ENCODE measurements around the gene DENND2A. TPM values are rescaled to one million over a fixed set of nuclear protein-coding genes. Genes with fewer than 3 reads are reported as not detected.

The DENND2A gene
- total RNA-seq, 1 experiment from 2014 or later, result 10.0 TPM

DNA sequence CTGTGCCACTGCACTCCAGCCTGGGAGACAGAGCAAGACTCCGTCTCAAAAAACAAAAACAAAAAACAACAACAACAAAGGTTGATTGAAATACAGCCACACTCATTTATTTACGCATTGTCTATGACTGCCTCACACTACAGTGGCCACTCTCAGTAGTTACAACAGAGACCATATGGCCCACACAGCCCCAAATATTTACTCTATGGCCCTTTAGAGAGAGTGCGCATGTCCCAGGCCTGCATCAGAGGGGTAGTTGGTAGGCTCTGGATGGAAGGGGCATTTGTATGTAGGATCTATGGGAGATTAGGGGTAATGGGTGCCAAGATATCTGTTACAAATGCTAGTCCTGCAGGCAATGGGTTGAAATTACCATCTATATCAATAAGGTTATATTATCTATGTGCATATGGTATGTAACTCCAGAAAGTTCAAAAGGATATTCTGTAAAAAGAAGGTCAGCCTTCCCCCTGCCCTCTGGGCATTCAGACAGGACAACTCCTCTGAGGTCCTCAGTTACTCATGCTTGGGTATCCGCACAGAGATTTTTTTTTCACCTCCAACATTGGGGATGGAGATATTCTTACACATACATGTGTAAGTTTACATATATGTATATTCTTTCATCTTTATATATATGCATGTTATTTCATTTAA lies 56.3 kb downstream of the DENND2A start:
- TF ChIP-seq JUN (CRISPR knock-in tag; IDR thresholded peaks at IDR 0.05), result no peak
- TF ChIP-seq, protein P1, sequence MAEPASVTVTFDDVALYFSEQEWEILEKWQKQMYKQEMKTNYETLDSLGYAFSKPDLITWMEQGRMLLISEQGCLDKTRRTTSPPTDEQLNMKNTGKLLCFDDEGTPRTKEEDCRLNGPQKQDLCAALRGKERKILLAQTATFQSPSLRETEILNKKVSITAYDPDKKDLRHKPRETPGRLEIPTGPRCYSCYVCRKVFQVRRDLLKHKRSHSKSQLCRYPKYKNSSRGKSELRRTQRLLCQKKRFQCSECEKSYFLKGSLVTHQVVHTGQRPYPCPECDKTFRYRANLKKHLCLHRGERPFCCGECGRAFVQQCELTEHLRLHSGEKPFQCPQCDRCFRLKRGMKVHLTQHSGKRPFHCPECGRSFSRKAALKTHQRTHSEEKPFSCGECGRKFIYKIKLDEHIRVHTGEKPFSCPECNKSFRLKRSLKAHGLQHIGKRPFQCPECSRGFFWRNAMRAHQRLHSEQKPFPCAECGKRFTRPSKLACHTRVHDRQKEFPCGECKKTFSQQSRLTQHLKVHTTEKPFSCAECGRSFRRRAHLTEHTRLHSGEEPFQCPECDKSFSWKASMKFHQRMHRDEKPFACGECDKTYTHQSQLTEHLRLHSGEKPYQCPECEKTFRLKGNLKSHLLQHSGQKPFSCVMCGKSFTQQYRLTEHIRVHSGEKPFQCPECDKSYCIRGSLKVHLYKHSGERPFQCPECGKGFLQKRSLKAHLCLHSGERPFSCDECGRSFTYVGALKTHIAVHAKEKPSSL (CRISPR knock-in tag; conservative IDR thresholded peaks at IDR 0.05), result no peak
- CTCF ChIA-PET, result no interaction called here
- POLR2A ChIA-PET, result no interaction called here
- H3K4me1 Mint-ChIP-seq, result no peaks in the 10 kb centered on the region
- no peak overlapping the region for H3K27ac Mint-ChIP-seq
- ATAC-seq, result no peak
- H3K4me3 Mint-ChIP-seq, result no peak overlapping the region
- no peaks in the 10 kb centered on the region for H3K27me3 Mint-ChIP-seq (ENCODE audit: low read depth)
- no peaks in the 10 kb centered on the region for H3K36me3 Mint-ChIP-seq
- no peak for DNase-seq (ENCODE audit: low spot score)
- H3K9me3 Mint-ChIP-seq, result no peaks in the 10 kb centered on the region

DNA sequence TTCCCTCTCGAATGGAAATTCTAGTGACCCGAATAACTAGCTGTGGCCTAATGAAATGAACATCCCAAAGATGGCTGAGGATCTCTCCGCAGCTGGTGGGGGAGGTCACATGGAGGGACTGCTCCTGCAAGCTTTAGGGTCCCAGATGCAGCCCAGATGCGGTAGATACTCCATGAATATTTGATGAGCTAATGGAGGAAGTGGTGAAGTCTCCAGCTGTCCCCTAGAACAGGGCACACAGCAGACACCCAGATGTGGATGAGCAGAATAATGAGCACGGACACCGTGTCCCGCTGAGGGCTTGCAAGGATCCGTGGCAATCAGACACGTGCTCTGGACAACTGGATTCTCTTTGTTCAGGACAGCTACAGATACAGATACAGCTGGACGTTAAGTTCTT lies 59.2 kb downstream of the DENND2A start:
- Mint-ChIP-seq H3K4me1 (no peaks in the 10 kb centered on the region), H3K4me3 (no peak overlapping the region), H3K27me3 (ENCODE audit: low read depth) (no peaks in the 10 kb centered on the region), H3K36me3 (no peaks in the 10 kb centered on the region), H3K9me3 (no peaks in the 10 kb centered on the region), H3K27ac (peak overlapping the region; percentile 69; the same call in 1 of the 2 replicates)
- DNase-seq (ENCODE audit: low spot score) (no peak), ATAC-seq (no peak)
- TF ChIP-seq ESRRA (CRISPR knock-in tag; IDR thresholded peaks at IDR 0.05; ENCODE audit: borderline replicate concordance) (no peak), ELF4 (CRISPR knock-in tag; IDR thresholded peaks at IDR 0.05; ENCODE audit: low read depth) (no peak), RELA (CRISPR knock-in tag; IDR thresholded peaks at IDR 0.05; ENCODE audit: borderline replicate concordance) (no peak), IRF2 (CRISPR knock-in tag; IDR thresholded peaks at IDR 0.05; ENCODE audit: borderline replicate concordance, low read depth) (no peak)
- CTCF ChIA-PET, result interaction anchor here (0.8 to 1.2 kb wide), 3 partner anchors 64 to 72 kb away, joined by 3 to 7 read pairs (median 3); no protein-coding TSS in a partner anchor
- POLR2A ChIA-PET, result interaction anchor here (0.6 kb wide), 1 partner anchor 11 kb away, joined by 3 read pairs; no protein-coding TSS in a partner anchor

DNA sequence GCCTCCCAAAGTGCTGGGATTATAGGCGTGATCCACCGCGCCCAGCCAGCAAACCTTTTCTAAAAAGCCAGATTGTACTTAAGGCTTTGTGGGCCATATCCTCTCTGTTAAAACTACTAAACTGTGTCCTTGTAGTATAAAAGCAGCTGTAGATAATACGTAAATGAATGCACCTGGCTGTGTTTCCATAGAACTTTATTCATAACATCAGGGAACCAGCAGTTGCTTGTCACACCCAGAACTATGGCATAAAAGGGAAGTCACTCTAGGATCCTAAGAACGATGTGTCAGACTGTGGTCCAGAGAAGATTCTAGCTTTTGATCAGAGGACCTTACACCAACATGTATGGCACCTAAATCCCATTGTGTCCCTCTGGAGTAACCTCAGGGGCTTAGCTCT lies 63.0 kb downstream of the DENND2A start:
- ChIA-PET CTCF (no interaction called here), POLR2A (no interaction called here)
- H3K27ac Mint-ChIP-seq, result no peak overlapping the region
- no peak overlapping the region for H3K4me3 Mint-ChIP-seq
- TF ChIP-seq EMX1 (CRISPR knock-in tag; IDR thresholded peaks at IDR 0.05), result no peak
- TF ChIP-seq, protein P2, sequence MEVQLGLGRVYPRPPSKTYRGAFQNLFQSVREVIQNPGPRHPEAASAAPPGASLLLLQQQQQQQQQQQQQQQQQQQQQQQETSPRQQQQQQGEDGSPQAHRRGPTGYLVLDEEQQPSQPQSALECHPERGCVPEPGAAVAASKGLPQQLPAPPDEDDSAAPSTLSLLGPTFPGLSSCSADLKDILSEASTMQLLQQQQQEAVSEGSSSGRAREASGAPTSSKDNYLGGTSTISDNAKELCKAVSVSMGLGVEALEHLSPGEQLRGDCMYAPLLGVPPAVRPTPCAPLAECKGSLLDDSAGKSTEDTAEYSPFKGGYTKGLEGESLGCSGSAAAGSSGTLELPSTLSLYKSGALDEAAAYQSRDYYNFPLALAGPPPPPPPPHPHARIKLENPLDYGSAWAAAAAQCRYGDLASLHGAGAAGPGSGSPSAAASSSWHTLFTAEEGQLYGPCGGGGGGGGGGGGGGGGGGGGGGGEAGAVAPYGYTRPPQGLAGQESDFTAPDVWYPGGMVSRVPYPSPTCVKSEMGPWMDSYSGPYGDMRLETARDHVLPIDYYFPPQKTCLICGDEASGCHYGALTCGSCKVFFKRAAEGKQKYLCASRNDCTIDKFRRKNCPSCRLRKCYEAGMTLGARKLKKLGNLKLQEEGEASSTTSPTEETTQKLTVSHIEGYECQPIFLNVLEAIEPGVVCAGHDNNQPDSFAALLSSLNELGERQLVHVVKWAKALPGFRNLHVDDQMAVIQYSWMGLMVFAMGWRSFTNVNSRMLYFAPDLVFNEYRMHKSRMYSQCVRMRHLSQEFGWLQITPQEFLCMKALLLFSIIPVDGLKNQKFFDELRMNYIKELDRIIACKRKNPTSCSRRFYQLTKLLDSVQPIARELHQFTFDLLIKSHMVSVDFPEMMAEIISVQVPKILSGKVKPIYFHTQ (CRISPR knock-in tag; IDR thresholded peaks at IDR 0.05), result no peak
- TF ChIP-seq PRRX2 (CRISPR knock-in tag; IDR thresholded peaks at IDR 0.05), result no peak
- no peak for TF ChIP-seq KAT7 (CRISPR knock-in tag; IDR thresholded peaks at IDR 0.05; ENCODE audit: borderline replicate concordance)
- TF ChIP-seq, protein P3, sequence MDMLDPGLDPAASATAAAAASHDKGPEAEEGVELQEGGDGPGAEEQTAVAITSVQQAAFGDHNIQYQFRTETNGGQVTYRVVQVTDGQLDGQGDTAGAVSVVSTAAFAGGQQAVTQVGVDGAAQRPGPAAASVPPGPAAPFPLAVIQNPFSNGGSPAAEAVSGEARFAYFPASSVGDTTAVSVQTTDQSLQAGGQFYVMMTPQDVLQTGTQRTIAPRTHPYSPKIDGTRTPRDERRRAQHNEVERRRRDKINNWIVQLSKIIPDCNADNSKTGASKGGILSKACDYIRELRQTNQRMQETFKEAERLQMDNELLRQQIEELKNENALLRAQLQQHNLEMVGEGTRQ (CRISPR knock-in tag; IDR thresholded peaks at IDR 0.05), result no peak
- H3K36me3 Mint-ChIP-seq, result no peaks in the 10 kb centered on the region
- no peaks in the 10 kb centered on the region for H3K9me3 Mint-ChIP-seq
- H3K27me3 Mint-ChIP-seq (ENCODE audit: low read depth), result no peaks in the 10 kb centered on the region
- ATAC-seq (no peak), DNase-seq (ENCODE audit: low spot score) (no peak)
- no peaks in the 10 kb centered on the region for H3K4me1 Mint-ChIP-seq

DNA sequence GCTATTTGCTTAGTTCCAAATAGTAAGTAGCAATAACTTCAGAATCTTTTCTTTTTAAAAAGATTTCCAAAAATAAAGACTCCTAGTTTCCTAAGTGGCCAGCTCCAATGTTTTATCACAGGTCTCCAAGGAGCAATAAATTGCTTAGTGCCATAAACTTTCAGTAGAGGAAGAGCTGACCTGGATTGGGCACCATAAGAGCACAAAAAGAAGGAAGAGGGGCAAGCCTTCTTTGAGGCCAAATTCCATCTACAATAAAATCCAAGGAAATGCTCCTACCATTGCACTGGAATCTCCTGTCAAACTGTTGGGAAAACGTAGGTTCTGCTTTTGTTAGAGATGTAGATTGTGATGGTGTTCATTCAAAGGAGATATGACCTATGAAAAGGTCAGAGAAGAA lies 64.0 kb downstream of the DENND2A start:
- ChIA-PET CTCF (no interaction called here), POLR2A (no interaction called here)
- Mint-ChIP-seq H3K4me3 (no peak overlapping the region), H3K9me3 (no peaks in the 10 kb centered on the region), H3K27ac (no peak overlapping the region), H3K36me3 (no peaks in the 10 kb centered on the region), H3K4me1 (no peaks in the 10 kb centered on the region), H3K27me3 (ENCODE audit: low read depth) (no peaks in the 10 kb centered on the region)
- DNase-seq (ENCODE audit: low spot score), result no peak
- no peak for ATAC-seq
- TF ChIP-seq JAZF1 (CRISPR knock-in tag; IDR thresholded peaks at IDR 0.05), result no peak
- no peak for TF ChIP-seq IRF2 (CRISPR knock-in tag; IDR thresholded peaks at IDR 0.05; ENCODE audit: borderline replicate concordance, low read depth)
- no peak for TF ChIP-seq FOXJ3 (CRISPR knock-in tag; IDR thresholded peaks at IDR 0.05; ENCODE audit: borderline replicate concordance)
- TF ChIP-seq, protein P4, sequence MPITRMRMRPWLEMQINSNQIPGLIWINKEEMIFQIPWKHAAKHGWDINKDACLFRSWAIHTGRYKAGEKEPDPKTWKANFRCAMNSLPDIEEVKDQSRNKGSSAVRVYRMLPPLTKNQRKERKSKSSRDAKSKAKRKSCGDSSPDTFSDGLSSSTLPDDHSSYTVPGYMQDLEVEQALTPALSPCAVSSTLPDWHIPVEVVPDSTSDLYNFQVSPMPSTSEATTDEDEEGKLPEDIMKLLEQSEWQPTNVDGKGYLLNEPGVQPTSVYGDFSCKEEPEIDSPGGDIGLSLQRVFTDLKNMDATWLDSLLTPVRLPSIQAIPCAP (CRISPR knock-in tag; IDR thresholded peaks at IDR 0.05), result no peak
- TF ChIP-seq SP1 (CRISPR knock-in tag; conservative IDR thresholded peaks at IDR 0.05), result no peak
- TF ChIP-seq SMAD3 (CRISPR knock-in tag; IDR thresholded peaks at IDR 0.05; ENCODE audit: borderline replicate concordance), result no peak
- TF ChIP-seq, protein P5, sequence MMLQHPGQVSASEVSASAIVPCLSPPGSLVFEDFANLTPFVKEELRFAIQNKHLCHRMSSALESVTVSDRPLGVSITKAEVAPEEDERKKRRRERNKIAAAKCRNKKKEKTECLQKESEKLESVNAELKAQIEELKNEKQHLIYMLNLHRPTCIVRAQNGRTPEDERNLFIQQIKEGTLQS (CRISPR knock-in tag; conservative IDR thresholded peaks at IDR 0.05), result no peak
